Esophagus squamous epithelium (tissue), 5 donors: Measurements from ENCODE around the gene TASOR2. TPM values are rescaled to one million over a fixed set of nuclear protein-coding genes. Genes with fewer than 3 reads are reported as not detected.

ENCODE experiments used
- DNase-seq: peaks from one replicate; lab custom pipeline; 2025; lab: John Stamatoyannopoulos, UW
- H3K27ac ChIP-seq, 4 donors: fragments of 200-600 bp; sonication (generic); one replicate each; pipeline ENCODE4 v1.5.1; 2016 to 2019; ENCODE audit warnings: mild to moderate bottlenecking in 1 of 4
- H3K27me3 ChIP-seq, 4 donors: fragments of 200-600 bp; sonication (generic); 1 replicate in 3 of 4; 2 replicates in 1 of 4; pipeline versions ENCODE4 v1.5.1 to v1.6.0; 2017 to 2021; ENCODE audit warnings: antibody characterized with exemption in 1 of 4
- H3K36me3 ChIP-seq, 3 donors: fragments of 200-600 bp; sonication (generic); one replicate each; pipeline ENCODE4 v1.5.1; 2016 to 2019
- H3K4me1 ChIP-seq, 3 donors: fragments of 200-600 bp; sonication (generic); one replicate each; pipeline ENCODE4 v1.5.1; 2017 to 2019
- H3K4me3 ChIP-seq, 4 donors: fragments of 200-600 bp; sonication (generic); 1 replicate in 3 of 4; 2 replicates in 1 of 4; pipeline ENCODE4 v1.5.1; 2016 to 2019; ENCODE audit warnings: mild to moderate bottlenecking in 2 of 4, moderate library complexity in 1 of 4
- H3K9me3 ChIP-seq, 3 donors: fragments of 200-600 bp; sonication (generic); one replicate each; pipeline ENCODE4 v1.5.1; 2016 to 2019
- POLR2A ChIP-seq, 4 donors: fragments of 450-650 bp; IDR thresholded peaks; one replicate each; pipeline ENCODE4 v1.6.1; 2017; ENCODE audit warnings: antibody characterized with exemption in 4 of 4, mild to moderate bottlenecking in 4 of 4, moderate library complexity in 3 of 4
- WGBS, 2 donors: methylation state at CpG; one replicate each; pipeline ENCODE4 v1.1.5; 2018; 5-methylcytosine and 5-hydroxymethylcytosine counted together
- intact Hi-C: fragments of 100-400 bp; cut with DNase I; formaldehyde crosslinking; loops from one replicate; pipeline ENCODE4 v1.15.0; 2022
- total RNA-seq, 4 donors: library from RNA; depleted of rRNA; stranded (reverse); fragments of >200 nt; gene quantifications; one replicate each; pipeline ENCODE4 v1.1.0, GENCODE V29; 2016
- TF ChIP-seq, protein P1 (sequence below), 6 experiments: fragments of 450-650 bp in 4 of 6; fragments of 200-600 bp in 2 of 6; sonication (generic) in 2 of 6; IDR thresholded peaks; one replicate each; pipeline ENCODE4 v1.5.1; 2016 to 2019; ENCODE audit warnings: antibody characterized with exemption in 6 of 6, mild to moderate bottlenecking in 4 of 6, moderate library complexity in 4 of 6
- donor health status: DM: yes; HTN: yes; CAD: no.

TASOR2 gene
- total RNA-seq, 4 donors from 2014 or later: 18.0 to 86.8 (median 41.4) TPM

DNA sequence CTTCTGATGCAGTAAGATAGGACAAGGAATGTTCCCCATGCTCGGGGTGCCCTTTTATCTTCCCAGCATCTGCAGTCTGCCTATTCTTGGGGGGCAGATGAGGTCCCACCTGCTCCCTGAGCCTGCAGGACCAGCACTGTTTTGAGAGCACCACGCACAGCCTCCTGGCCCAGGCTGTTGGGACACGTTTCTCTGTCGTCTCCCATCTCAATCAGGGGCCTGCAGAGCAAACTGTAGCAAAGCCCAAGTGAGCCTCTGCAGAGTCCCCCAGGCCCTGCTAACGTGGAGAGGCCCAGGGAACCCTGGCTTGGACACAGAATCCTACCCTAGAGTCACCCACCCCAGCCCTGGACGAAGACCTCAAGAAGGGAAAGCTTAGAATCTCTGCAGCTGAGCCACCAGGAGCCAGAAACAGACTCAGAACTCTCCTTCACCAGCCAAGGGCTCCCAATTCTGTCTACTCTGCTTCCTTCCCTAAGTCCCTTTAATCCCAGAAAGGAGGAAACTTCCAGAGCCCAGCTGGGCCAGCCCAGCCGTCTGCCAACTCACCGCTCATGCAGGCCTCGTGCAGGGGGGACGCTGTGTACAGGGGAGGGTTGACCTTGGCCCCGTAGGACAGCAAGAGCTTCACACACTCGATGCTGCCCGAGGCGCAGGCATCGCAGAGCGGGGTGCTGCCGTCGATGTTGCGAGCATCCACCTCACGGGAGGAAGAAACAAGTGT, 33.8 kb upstream of the TASOR2 start:
- no peaks in the 10 kb centered on the region for H3K27me3 ChIP-seq
- H3K27ac ChIP-seq: peak overlapping the region in 3 of 4 donors; percentile 63 to 70 (median 67)
- H3K4me1 ChIP-seq: peaks cover 0 to 63% (median 0%) of the 10 kb centered on the region in 3 donors
- intact Hi-C loops: no loop called here
- no peak overlapping the region for H3K4me3 ChIP-seq
- no peak for TF ChIP-seq POLR2A (IDR thresholded peaks at IDR 0.05)
- TF ChIP-seq, protein P1, sequence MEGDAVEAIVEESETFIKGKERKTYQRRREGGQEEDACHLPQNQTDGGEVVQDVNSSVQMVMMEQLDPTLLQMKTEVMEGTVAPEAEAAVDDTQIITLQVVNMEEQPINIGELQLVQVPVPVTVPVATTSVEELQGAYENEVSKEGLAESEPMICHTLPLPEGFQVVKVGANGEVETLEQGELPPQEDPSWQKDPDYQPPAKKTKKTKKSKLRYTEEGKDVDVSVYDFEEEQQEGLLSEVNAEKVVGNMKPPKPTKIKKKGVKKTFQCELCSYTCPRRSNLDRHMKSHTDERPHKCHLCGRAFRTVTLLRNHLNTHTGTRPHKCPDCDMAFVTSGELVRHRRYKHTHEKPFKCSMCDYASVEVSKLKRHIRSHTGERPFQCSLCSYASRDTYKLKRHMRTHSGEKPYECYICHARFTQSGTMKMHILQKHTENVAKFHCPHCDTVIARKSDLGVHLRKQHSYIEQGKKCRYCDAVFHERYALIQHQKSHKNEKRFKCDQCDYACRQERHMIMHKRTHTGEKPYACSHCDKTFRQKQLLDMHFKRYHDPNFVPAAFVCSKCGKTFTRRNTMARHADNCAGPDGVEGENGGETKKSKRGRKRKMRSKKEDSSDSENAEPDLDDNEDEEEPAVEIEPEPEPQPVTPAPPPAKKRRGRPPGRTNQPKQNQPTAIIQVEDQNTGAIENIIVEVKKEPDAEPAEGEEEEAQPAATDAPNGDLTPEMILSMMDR (IDR thresholded peaks at IDR 0.05): no peak
- WGBS, 2 donors: 87 to 91% methylated on average over 6 to 15 of the region's 20 CpGs
- peaks cover 0 to 60% (median 6%) of the 10 kb centered on the region in 3 donors for H3K36me3 ChIP-seq
- no peak for DNase-seq
- no peaks in the 10 kb centered on the region for H3K9me3 ChIP-seq

DNA sequence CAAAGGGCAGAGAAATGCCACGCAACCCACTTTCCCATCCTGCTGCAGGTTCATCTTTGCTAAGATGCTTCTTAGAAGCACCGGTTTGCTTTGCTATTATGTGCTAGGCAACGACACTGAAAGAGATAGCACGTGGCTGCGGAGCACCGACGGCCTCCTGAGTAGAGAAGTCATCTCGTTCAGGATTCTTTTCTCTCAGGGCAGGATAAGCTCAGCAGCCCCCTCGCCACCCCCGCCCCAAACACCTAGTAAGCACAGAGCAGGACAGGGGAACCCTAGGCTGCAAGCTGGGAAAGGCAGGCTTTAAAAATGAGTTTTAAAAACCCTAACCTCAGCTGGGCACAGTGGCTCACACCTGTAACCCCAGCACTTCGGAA, 33.3 kb upstream of the TASOR2 start:
- intact Hi-C loops: no loop called here
- Histone ChIP-seq H3K4me3 (no peak overlapping the region), H3K9me3 (no peaks in the 10 kb centered on the region), H3K36me3 (peaks cover 0 to 54% (median 6%) of the 10 kb centered on the region in 3 donors), H3K27ac (peak overlapping the region in 3 of 4 donors; percentile 63 to 70 (median 67)), H3K4me1 (peaks cover 0 to 58% (median 0%) of the 10 kb centered on the region in 3 donors), H3K27me3 (no peaks in the 10 kb centered on the region)
- no peak for DNase-seq
- 92 to 93% methylated on average over 3 to 9 of the region's 11 CpGs for WGBS, 2 donors
- TF ChIP-seq, protein P1 (IDR thresholded peaks at IDR 0.05): no peak

DNA sequence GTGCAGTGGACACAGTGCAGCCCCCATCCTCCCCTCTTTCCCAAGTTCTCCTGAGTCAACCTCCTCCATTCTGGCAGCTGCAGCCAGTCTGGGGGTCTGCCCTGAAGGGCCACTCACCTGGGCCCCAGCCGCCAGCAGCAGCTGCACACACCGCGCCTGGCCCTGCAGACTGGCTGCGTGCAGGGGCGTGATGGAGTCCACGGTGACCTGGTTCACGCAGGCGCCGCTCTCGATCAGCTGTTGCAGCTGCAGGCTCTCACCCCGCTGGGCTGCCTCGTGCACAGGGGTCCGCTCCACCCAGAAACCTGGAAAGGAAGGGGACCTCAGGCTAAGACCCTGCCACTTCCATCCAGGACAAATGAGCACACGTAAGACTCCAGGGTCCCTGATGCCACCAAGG, 31.9 kb upstream of the TASOR2 start:
- TF ChIP-seq, protein P1 (IDR thresholded peaks at IDR 0.05): no peak
- no peak for TF ChIP-seq POLR2A (IDR thresholded peaks at IDR 0.05)
- H3K9me3 ChIP-seq: no peaks in the 10 kb centered on the region
- no peaks in the 10 kb centered on the region for H3K27me3 ChIP-seq
- H3K27ac ChIP-seq: peak overlapping the region in 3 of 4 donors; percentile 43 to 76 (median 74)
- no peak overlapping the region for H3K4me3 ChIP-seq
- intact Hi-C loops: no loop called here
- DNase-seq: no peak
- WGBS, 2 donors: 100% methylated on average over 1 to 2 of the region's 14 CpGs
- H3K4me1 ChIP-seq: peaks cover 0 to 50% (median 0%) of the 10 kb centered on the region in 3 donors
- H3K36me3 ChIP-seq: peaks cover 0 to 46% (median 6%) of the 10 kb centered on the region in 3 donors

DNA sequence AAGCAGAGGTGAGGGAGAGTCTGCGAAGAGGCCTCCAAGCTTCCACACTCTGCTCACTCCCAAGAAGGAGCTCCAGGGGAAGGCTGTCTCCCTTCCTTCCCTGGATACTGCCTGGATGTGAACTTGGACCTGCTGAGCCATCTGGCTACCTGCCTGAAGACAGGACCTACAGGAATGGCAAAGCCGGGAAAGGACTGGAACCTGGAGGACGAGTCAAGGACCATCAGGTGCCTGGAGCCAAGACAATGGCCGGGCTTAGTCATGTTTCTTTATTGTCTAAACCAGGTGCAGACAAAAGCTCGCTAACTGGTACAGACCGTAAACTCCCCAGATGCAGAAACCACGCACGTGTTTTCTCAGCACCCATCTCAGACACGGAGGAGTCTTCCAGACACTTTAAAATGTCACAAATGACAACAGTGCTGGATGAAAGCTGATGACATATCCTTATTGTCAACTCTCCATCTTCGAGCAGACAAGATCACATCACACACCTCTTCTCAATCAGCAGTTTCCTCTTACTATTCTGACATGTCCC, 30.4 kb upstream of the TASOR2 start:
- WGBS, 2 donors: 43 to 70% methylated on average over 9 to 10 of the region's 10 CpGs
- Histone ChIP-seq H3K27ac (peak overlapping the region in 1 of 4 donors; percentile 3), H3K27me3 (no peaks in the 10 kb centered on the region), H3K4me1 (peaks cover 0 to 55% (median under 1%) of the 10 kb centered on the region in 3 donors), H3K36me3 (peaks cover 0 to 31% (median 0%) of the 10 kb centered on the region in 3 donors), H3K4me3 (no peak overlapping the region), H3K9me3 (no peaks in the 10 kb centered on the region)
- intact Hi-C loops: no loop called here
- DNase-seq: no peak
- TF ChIP-seq POLR2A (IDR thresholded peaks at IDR 0.05): no peak
- TF ChIP-seq, protein P1 (IDR thresholded peaks at IDR 0.05): no peak

DNA sequence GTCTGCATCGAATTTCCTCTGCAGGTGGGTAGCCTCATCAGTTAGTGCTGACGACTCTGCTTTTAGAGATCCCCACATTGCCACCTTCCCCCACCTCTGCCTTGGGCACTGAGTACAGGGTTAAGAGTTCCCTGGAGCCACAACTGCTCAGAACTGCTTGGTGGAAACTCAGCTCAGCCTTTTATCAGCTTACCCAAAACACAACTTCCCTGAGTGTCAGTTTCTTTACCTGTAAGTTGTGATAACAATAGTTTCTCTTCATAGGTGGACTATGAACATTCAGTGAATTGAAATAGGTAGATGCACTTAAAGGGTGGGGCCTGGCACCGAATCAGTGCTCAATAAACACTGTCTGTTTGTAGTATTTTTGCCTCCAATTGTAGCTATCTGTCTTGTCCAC, 29.5 kb upstream of the TASOR2 start:
- Histone ChIP-seq H3K4me1 (peaks cover 0 to 62% (median 9%) of the 10 kb centered on the region in 3 donors), H3K27ac (no peak overlapping the region), H3K27me3 (no peaks in the 10 kb centered on the region), H3K36me3 (peaks cover 0 to 22% (median 0%) of the 10 kb centered on the region in 3 donors), H3K9me3 (no peaks in the 10 kb centered on the region), H3K4me3 (no peak overlapping the region)
- TF ChIP-seq, protein P1 (IDR thresholded peaks at IDR 0.05): no peak
- no peak for TF ChIP-seq POLR2A (IDR thresholded peaks at IDR 0.05)
- DNase-seq: no peak
- 54 to 78% methylated on average over 3 of the region's 3 CpGs for WGBS, 2 donors
- intact Hi-C loops: no loop called here
